Keratinocyte (primary cell): Measurements from ENCODE around the gene SLC25A14. TPM values are rescaled to one million over a fixed set of nuclear protein-coding genes. Genes with fewer than 3 reads are reported as not detected.

Source experiments
- DNase-seq: peaks from one replicate; pipeline ENCODE4 v3.0.0-alpha.2; 2011; ENCODE audit warnings: low read depth, missing footprints, low spot score
- FAIRE-seq: peaks from 2 replicates; lab custom pipeline; 2011; peaks lifted over from hg19 to GRCh38; lab: Jason Lieb, UNC
- H2AFZ ChIP-seq: 2 replicates; pipeline ENCODE4 v1.6.0; 2012; ENCODE audit warnings: low read length, control low read depth, inconsistent platforms; ENCODE audit not compliant: control insufficient read depth
- H3K27ac ChIP-seq: 2 replicates; pipeline ENCODE4 v1.5.1; 2011; ENCODE audit warnings: low read length; ENCODE audit not compliant: control insufficient read depth, insufficient read depth
- H3K27me3 ChIP-seq: 3 replicates; pipeline ENCODE4 v1.6.0; 2011; ENCODE audit warnings: low read length; ENCODE audit not compliant: control insufficient read depth, insufficient read depth; ENCODE audit errors: extremely low read depth
- H3K36me3 ChIP-seq, 2 experiments: 2 replicates in 1 of 2; 3 replicates in 1 of 2; pipeline ENCODE4 v1.5.1; 2011; ENCODE audit warnings: low read length in 2 of 2, mild to moderate bottlenecking in 1 of 2; ENCODE audit not compliant: control insufficient read depth in 2 of 2, insufficient read depth in 2 of 2; ENCODE audit errors: extremely low read depth in 1 of 2
- H3K4me1 ChIP-seq: 3 replicates; pipeline ENCODE4 v1.5.1; 2011; ENCODE audit warnings: low read length; ENCODE audit not compliant: control insufficient read depth, insufficient read depth; ENCODE audit errors: extremely low read depth
- H3K4me2 ChIP-seq: 3 replicates; pipeline ENCODE4 v1.6.0; 2011; ENCODE audit warnings: low read depth, low read length; ENCODE audit not compliant: control insufficient read depth, insufficient read depth; ENCODE audit errors: extremely low read depth
- H3K4me3 ChIP-seq, 3 experiments: fragments of 200-600 bp in 1 of 3; sonication (generic) in 1 of 3; 2 replicates in 2 of 3; 3 replicates in 1 of 3; pipeline ENCODE4 v1.5.1; 2011 to 2016; ENCODE audit warnings: low read length in 3 of 3, mild to moderate bottlenecking in 3 of 3, control low read depth in 2 of 3, inconsistent platforms in 1 of 3, low read depth in 1 of 3, mixed read lengths in 1 of 3, mixed run types in 1 of 3, moderate library complexity in 1 of 3; ENCODE audit not compliant: control insufficient read depth in 2 of 3, insufficient read depth in 2 of 3; ENCODE audit errors: extremely low read depth in 1 of 3
- H3K79me2 ChIP-seq: 2 replicates; pipeline ENCODE4 v1.6.0; 2012; ENCODE audit warnings: low read length; ENCODE audit not compliant: control insufficient read depth, insufficient read depth
- H3K9ac ChIP-seq: 3 replicates; pipeline ENCODE4 v1.6.0; 2011; ENCODE audit warnings: low read length; ENCODE audit not compliant: control insufficient read depth, insufficient read depth; ENCODE audit errors: extremely low read depth
- H3K9me1 ChIP-seq: 3 replicates; pipeline ENCODE4 v1.6.0; 2011; ENCODE audit warnings: low read length; ENCODE audit not compliant: control insufficient read depth, insufficient read depth; ENCODE audit errors: extremely low read depth
- H3K9me3 ChIP-seq: 2 replicates; pipeline ENCODE4 v1.5.1; 2012; ENCODE audit warnings: low read depth, low read length; ENCODE audit not compliant: control insufficient read depth
- H4K20me1 ChIP-seq: 3 replicates; pipeline ENCODE4 v1.6.0; 2011; ENCODE audit warnings: low read length; ENCODE audit not compliant: control insufficient read depth, insufficient read depth; ENCODE audit errors: extremely low read depth
- CTCF ChIP-seq, 3 experiments: IDR thresholded peaks in 1 of 3; conservative IDR thresholded peaks in 1 of 3; optimal IDR thresholded peaks in 1 of 3; 2 replicates in 2 of 3; 3 replicates in 1 of 3; pipeline versions ENCODE3 to v1.5.1; 2011; ENCODE audit warnings: low read length in 3 of 3, mild to moderate bottlenecking in 3 of 3, moderate library complexity in 2 of 3, control low read depth in 1 of 3, inconsistent platforms in 1 of 3; ENCODE audit not compliant: insufficient read depth in 2 of 3; ENCODE audit errors: extremely low read depth in 1 of 3
- EZH2 ChIP-seq: IDR thresholded peaks from one replicate; pipeline ENCODE4 v1.6.1; 2012; ENCODE audit warnings: inconsistent platforms, mild to moderate bottlenecking, low read length, moderate library complexity
- dilution Hi-C: fragments of 300-500 bp; cut with MboI; formaldehyde crosslinking; loops from one replicate; pipeline ENCODE4 v1.7.0; 2020; ENCODE audit warnings: low sequenced_read_pairs; ENCODE audit not compliant: extremely low pct_ligation_motif_present
- polyA plus RNA-seq, 5 experiments: library from polyadenylated mRNA; depleted of rRNA in 3 of 5; stranded (reverse) in 3 of 5; stranded (forward) in 1 of 5; unstranded in 1 of 5; fragments of >200 nt; gene quantifications; 1 replicate in 1 of 5; 2 replicates in 3 of 5; 3 replicates in 1 of 5; pipeline versions ENCODE4 v1.2.1 to v1.2.3, GENCODE V29; 2011 to 2012; ENCODE audit warnings: missing spikeins in 2 of 5, low read depth in 1 of 5, low replicate concordance in 1 of 5

Gene SLC25A14
- polyA plus RNA-seq, 1 donor (not counting 4 experiments of a cell fraction or from before 2014, with no cell fraction given): 19.4 TPM

- Histone ChIP-seq H3K9ac (peak overlapping the region; percentile 69), H3K4me1 (peaks cover 3% of the 10 kb centered on the region), H3K27ac (peak overlapping the region; percentile 30), H2AFZ (peak overlapping the region; percentile 95), H3K36me3 (no peaks in the 10 kb centered on the region), H3K9me1 (no peaks in the 10 kb centered on the region), H3K79me2 (no peaks in the 10 kb centered on the region), H3K27me3 (no peaks in the 10 kb centered on the region), H4K20me1 (no peaks in the 10 kb centered on the region), H3K9me3 (no peaks in the 10 kb centered on the region), H3K4me3 (peak overlapping the region; percentile 56 to 81 (median 73)), H3K4me2 (peak overlapping the region; percentile 77)
- FAIRE-seq: peak; percentile 17
- TF ChIP-seq CTCF (optimal IDR thresholded peaks at IDR 0.05 in 1 of 3, IDR thresholded peaks at IDR 0.05 in 1 of 3, conservative IDR thresholded peaks at IDR 0.05 in 1 of 3; ENCODE audit: extremely low read depth in 1 of 3, insufficient read depth in 2 of 3, low read length in 3 of 3) (no peak), EZH2 (no peak)
- DNase-seq: no peak
- dilution Hi-C loops: no loop called here
These were observed 552 bp downstream of the SLC25A14 start for GRCh38 chrX:130340271-130340670.

DNA sequence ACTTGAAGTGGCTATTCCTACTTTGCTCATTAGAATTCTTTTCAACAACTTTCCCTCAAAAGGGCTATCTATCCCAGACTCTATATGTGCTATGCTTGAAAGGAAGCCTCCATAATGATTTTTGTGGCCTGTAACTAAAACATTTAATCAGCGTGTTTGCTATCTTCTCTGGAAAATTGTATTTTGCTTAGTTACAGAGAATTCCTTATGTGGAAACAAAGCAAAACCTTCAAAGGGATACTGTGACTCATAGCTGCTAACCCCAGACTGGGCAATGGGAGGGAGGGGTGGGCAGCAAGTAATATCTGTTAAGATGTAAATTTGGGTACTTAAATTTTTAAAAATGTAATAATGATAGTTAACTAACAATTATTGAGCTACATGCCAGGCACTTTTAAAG lies 3.7 kb downstream of the SLC25A14 start:
- H4K20me1 ChIP-seq: no peaks in the 10 kb centered on the region
- H3K9me1 ChIP-seq: no peaks in the 10 kb centered on the region
- no peak overlapping the region for H3K27ac ChIP-seq
- no peaks in the 10 kb centered on the region for H3K36me3 ChIP-seq
- H3K27me3 ChIP-seq: no peaks in the 10 kb centered on the region
- DNase-seq (no peak), FAIRE-seq (no peak)
- no peak for TF ChIP-seq CTCF (optimal IDR thresholded peaks at IDR 0.05 in 1 of 3, IDR thresholded peaks at IDR 0.05 in 1 of 3, conservative IDR thresholded peaks at IDR 0.05 in 1 of 3; ENCODE audit: extremely low read depth in 1 of 3, insufficient read depth in 2 of 3, low read length in 3 of 3)
- no peak for TF ChIP-seq EZH2
- no peak overlapping the region for H3K4me3 ChIP-seq
- H3K79me2 ChIP-seq: no peaks in the 10 kb centered on the region
- H3K4me1 ChIP-seq: peaks cover 3% of the 10 kb centered on the region
- no peak overlapping the region for H2AFZ ChIP-seq
- no peak overlapping the region for H3K9ac ChIP-seq
- no peaks in the 10 kb centered on the region for H3K9me3 ChIP-seq
- H3K4me2 ChIP-seq: no peak overlapping the region
- dilution Hi-C loops: no loop called here
